IMR-90 (cell line): ENCODE results near the gene YRDC. TPM values are rescaled to one million over a fixed set of nuclear protein-coding genes. Genes with fewer than 3 reads are reported as not detected.

Source experiments
- ATAC-seq: fragments of 200-7000 bp; cut with Tn5 transposase; 2 replicates; pipeline ENCODE4 v1.9.1; 2020; ENCODE audit warnings: low read depth, mild to moderate bottlenecking, moderate library complexity
- BruUV-seq: library from RNA; stranded (reverse); fragments of 400-500 nt; replicated peaks from 2 replicates; lab custom pipeline; 2021; lab: Mats Ljungman, UMichigan
- CTCF ChIA-PET: fragments of 300-600 bp; formaldehyde crosslinking; extraction: SDS; loops from one replicate; lab custom pipeline; 2021; ENCODE audit warnings: antibody characterized with exemption; lab: Yijun Ruan, JAX
- POLR2A ChIA-PET: fragments of 300-600 bp; sonication (Branson Sonifier 250); formaldehyde crosslinking; loops from one replicate; lab custom pipeline; 2022; ENCODE audit warnings: antibody characterized with exemption; ENCODE audit not compliant: unreplicated experiment; lab: Charles Lee
- DNase-seq: peaks from one replicate; pipeline ENCODE4 v3.0.0; 2013
- H2AFZ ChIP-seq: replicated peaks from 2 replicates; pipeline ENCODE3; 2013; ENCODE audit warnings: low read length, mild to moderate bottlenecking; ENCODE audit not compliant: poor library complexity
- H2AK5ac ChIP-seq: 2 replicates; pipeline ENCODE4 v1.6.1; 2013; ENCODE audit warnings: low read depth, low read length, inconsistent platforms
- H2AK9ac ChIP-seq: replicated peaks from 2 replicates; pipeline ENCODE3; 2013; ENCODE audit warnings: mild to moderate bottlenecking, low read depth, low read length, moderate library complexity; ENCODE audit not compliant: poor library complexity
- H2BK120ac ChIP-seq: 2 replicates; pipeline ENCODE4 v1.6.1; 2013; ENCODE audit warnings: low read depth, low read length, inconsistent platforms
- H2BK15ac ChIP-seq: 3 replicates; pipeline ENCODE4 v1.6.1; 2013; ENCODE audit warnings: low read depth, low read length, inconsistent platforms
- H2BK20ac ChIP-seq: 2 replicates; pipeline ENCODE4 v1.6.1; 2013; ENCODE audit warnings: low read depth, mild to moderate bottlenecking, inconsistent platforms, low read length, moderate library complexity
- H2BK5ac ChIP-seq: 2 replicates; pipeline ENCODE4 v1.6.1; 2013; ENCODE audit warnings: mild to moderate bottlenecking, low read depth, low read length, inconsistent platforms; ENCODE audit not compliant: poor library complexity, severe bottlenecking
- H3K14ac ChIP-seq: replicated peaks from 2 replicates; pipeline ENCODE4 v1.6.1; 2013; ENCODE audit warnings: low read depth, low read length, inconsistent platforms
- H3K18ac ChIP-seq: 2 replicates; pipeline ENCODE4 v1.6.1; 2013; ENCODE audit warnings: low read depth, low read length, control low read depth
- H3K23ac ChIP-seq: 2 replicates; pipeline ENCODE4 v1.6.1; 2013; ENCODE audit warnings: low read depth, low read length, inconsistent platforms
- H3K27ac ChIP-seq: 2 replicates; pipeline ENCODE4 v1.5.1; 2013; ENCODE audit warnings: mild to moderate bottlenecking, control low read depth, low read length; ENCODE audit not compliant: insufficient read depth
- H3K27me3 ChIP-seq: 2 replicates; pipeline ENCODE4 v1.6.1; 2013; ENCODE audit warnings: low read length; ENCODE audit not compliant: control insufficient read depth, insufficient read depth
- H3K36me3 ChIP-seq: 2 replicates; pipeline ENCODE4 v1.6.1; 2013; ENCODE audit warnings: low read length, mixed read lengths; ENCODE audit not compliant: control insufficient read depth, insufficient read depth
- H3K4ac ChIP-seq: 2 replicates; pipeline ENCODE4 v1.6.1; 2013; ENCODE audit warnings: low read depth, low read length, inconsistent platforms
- H3K4me1 ChIP-seq: 2 replicates; pipeline ENCODE4 v1.6.1; 2013; ENCODE audit warnings: low read length, mixed read lengths; ENCODE audit not compliant: control insufficient read depth, insufficient read depth
- H3K4me2 ChIP-seq: 2 replicates; pipeline ENCODE4 v1.6.1; 2013; ENCODE audit warnings: low read depth, mild to moderate bottlenecking, control low read depth, low read length, moderate library complexity
- H3K4me3 ChIP-seq: 2 replicates; pipeline ENCODE4 v1.5.1; 2013; ENCODE audit warnings: low read depth, mild to moderate bottlenecking, control low read depth, low read length, moderate library complexity; ENCODE audit not compliant: insufficient read depth
- H3K56ac ChIP-seq: 2 replicates; pipeline ENCODE4 v1.6.1; 2013; ENCODE audit warnings: low read length, inconsistent platforms; ENCODE audit not compliant: insufficient read depth; ENCODE audit errors: extremely low read depth
- H3K79me1 ChIP-seq, 2 experiments: 2 replicates each; pipeline ENCODE4 v1.6.1; 2013; ENCODE audit warnings: low read length in 2 of 2, inconsistent platforms in 1 of 2, low read depth in 1 of 2
- H3K9ac ChIP-seq: 2 replicates; pipeline ENCODE4 v1.6.1; 2013; ENCODE audit warnings: low read depth, low read length, control low read depth
- H3K9me1 ChIP-seq: 2 replicates; pipeline ENCODE4 v1.6.1; 2013; ENCODE audit warnings: low read length, inconsistent platforms; ENCODE audit not compliant: insufficient read depth
- H3K9me3 ChIP-seq: 2 replicates; pipeline ENCODE4 v1.6.1; 2013; ENCODE audit warnings: low read length; ENCODE audit not compliant: control insufficient read depth, insufficient read depth
- H4K20me1 ChIP-seq: 2 replicates; pipeline ENCODE4 v1.6.1; 2013; ENCODE audit warnings: low read length, inconsistent platforms; ENCODE audit not compliant: insufficient read depth
- H4K5ac ChIP-seq: 2 replicates; pipeline ENCODE4 v1.6.1; 2013; ENCODE audit warnings: mild to moderate bottlenecking, low read depth, low read length, control low read depth
- H4K8ac ChIP-seq, 2 experiments: 2 replicates each; pipeline ENCODE4 v1.6.1; 2013; ENCODE audit warnings: low read depth in 2 of 2, low read length in 2 of 2, control low read depth in 1 of 2, inconsistent platforms in 1 of 2
- H4K91ac ChIP-seq: 2 replicates; pipeline ENCODE4 v1.6.1; 2013; ENCODE audit warnings: low read depth, low read length, inconsistent platforms; ENCODE audit not compliant: insufficient read depth
- BHLHE40 ChIP-seq: fragments of 150-350 bp; IDR thresholded peaks from 2 replicates; pipeline ENCODE4 v1.6.1; 2016; ENCODE audit warnings: mild to moderate bottlenecking, low read depth, low read length
- CEBPB ChIP-seq: IDR thresholded peaks from 2 replicates; pipeline ENCODE4 v1.6.1; 2012; ENCODE audit warnings: low read depth, low read length, improper control_type of control experiment
- CHD1 ChIP-seq: IDR thresholded peaks from 2 replicates; pipeline ENCODE4 v1.6.1; 2012; ENCODE audit warnings: low read depth, low read length, improper control_type of control experiment
- ELK1 ChIP-seq: fragments of 150-350 bp; IDR thresholded peaks from 2 replicates; pipeline ENCODE4 v1.6.1; 2016; ENCODE audit warnings: low read depth, mild to moderate bottlenecking, low read length, moderate library complexity, borderline replicate concordance
- FOS ChIP-seq: fragments of 150-350 bp; IDR thresholded peaks from 2 replicates; pipeline ENCODE4 v1.6.1; 2016; ENCODE audit warnings: low read depth, low read length
- MAFK ChIP-seq: IDR thresholded peaks from 2 replicates; pipeline ENCODE4 v1.6.1; 2012; ENCODE audit warnings: low read depth, low read length, improper control_type of control experiment
- MAZ ChIP-seq: IDR thresholded peaks from 2 replicates; pipeline ENCODE4 v1.6.1; 2012; ENCODE audit warnings: low read depth, mild to moderate bottlenecking, low read length, improper control_type of control experiment, moderate library complexity, borderline replicate concordance
- MXI1 ChIP-seq: IDR thresholded peaks from 2 replicates; pipeline ENCODE4 v1.6.1; 2012; ENCODE audit warnings: low read depth, mild to moderate bottlenecking, low read length, moderate library complexity, borderline replicate concordance
- NFE2L2 ChIP-seq: fragments of 150-350 bp; IDR thresholded peaks from 2 replicates; pipeline ENCODE4 v1.6.1; 2016; ENCODE audit warnings: low read depth, mild to moderate bottlenecking, low read length
- POLR2A ChIP-seq: IDR thresholded peaks from 2 replicates; pipeline ENCODE4 v1.6.1; 2012; ENCODE audit warnings: mild to moderate bottlenecking, low read depth, low read length
- RAD21 ChIP-seq: IDR thresholded peaks from 2 replicates; pipeline ENCODE4 v1.6.1; 2012; ENCODE audit warnings: low read length, improper control_type of control experiment
- RCOR1 ChIP-seq: IDR thresholded peaks from 2 replicates; pipeline ENCODE4 v1.6.1; 2012; ENCODE audit warnings: mild to moderate bottlenecking, low read length, improper control_type of control experiment; ENCODE audit not compliant: insufficient replicate concordance
- RFX5 ChIP-seq: IDR thresholded peaks from 2 replicates; pipeline ENCODE4 v1.8.0; 2012; ENCODE audit warnings: low read depth, mild to moderate bottlenecking, low read length, moderate library complexity
- SMC3 ChIP-seq: fragments of 150-350 bp; IDR thresholded peaks from 2 replicates; pipeline ENCODE4 v1.6.1; 2016; ENCODE audit warnings: low read depth, mild to moderate bottlenecking, antibody characterized with exemption, low read length, moderate library complexity
- WGBS, 2 experiments: methylation state at CpG; one replicate each; pipeline versions ENCODE4 v1.1.5 to v1.1.7; 2013; ENCODE audit warnings: missing lambda C conversion rate in 2 of 2; ENCODE audit not compliant: insufficient read length in 1 of 2; ENCODE audit errors: extremely low coverage in 2 of 2; 5-methylcytosine and 5-hydroxymethylcytosine counted together
- dilution Hi-C: fragments of 300-500 bp; cut with HindIII; formaldehyde crosslinking; loops from one replicate; pipeline ENCODE4 v1.14.3; 2018; ENCODE audit warnings: low sequenced_read_pairs; ENCODE audit not compliant: unreplicated experiment
- in situ Hi-C: fragments of 300-500 bp; cut with MboI; formaldehyde crosslinking; loops from 3 replicates; pipeline ENCODE4 v1.14.3; 2019; ENCODE audit warnings: low sequenced_read_pairs, inconsistent platforms, mixed read lengths
- intact Hi-C: fragments of 100-400 bp; cut with micrococcal nuclease; formaldehyde crosslinking; loops from 2 replicates; pipeline ENCODE4 v1.10.0; 2022
- polyA plus RNA-seq, 3 experiments: library from polyadenylated mRNA; depleted of rRNA; stranded (reverse); fragments of >200 nt; gene quantifications; 2 replicates each; pipeline ENCODE4 v1.2.3, GENCODE V29; 2012; ENCODE audit warnings: low replicate concordance in 1 of 3
- total RNA-seq: library from RNA; depleted of rRNA; stranded (reverse); fragments of >200 nt; gene quantifications from 2 replicates; pipeline ENCODE4 v1.2.3, GENCODE V29; 2012
- TF ChIP-seq, protein P1 (sequence below): conservative IDR thresholded peaks from 2 replicates; pipeline ENCODE4 v1.5.1; 2012; ENCODE audit warnings: mild to moderate bottlenecking, low read depth, low read length, improper control_type of control experiment
- TF ChIP-seq, protein P2 (sequence below): fragments of 150-350 bp; IDR thresholded peaks from 2 replicates; pipeline ENCODE4 v1.6.1; 2017; ENCODE audit warnings: mild to moderate bottlenecking, antibody characterized with exemption, low read length, low read depth

YRDC gene
- total and polyA plus RNA-seq, 2 of the 4 experiments (the other 2 are of a cell fraction): 21.0 to 21.7 TPM

DNA sequence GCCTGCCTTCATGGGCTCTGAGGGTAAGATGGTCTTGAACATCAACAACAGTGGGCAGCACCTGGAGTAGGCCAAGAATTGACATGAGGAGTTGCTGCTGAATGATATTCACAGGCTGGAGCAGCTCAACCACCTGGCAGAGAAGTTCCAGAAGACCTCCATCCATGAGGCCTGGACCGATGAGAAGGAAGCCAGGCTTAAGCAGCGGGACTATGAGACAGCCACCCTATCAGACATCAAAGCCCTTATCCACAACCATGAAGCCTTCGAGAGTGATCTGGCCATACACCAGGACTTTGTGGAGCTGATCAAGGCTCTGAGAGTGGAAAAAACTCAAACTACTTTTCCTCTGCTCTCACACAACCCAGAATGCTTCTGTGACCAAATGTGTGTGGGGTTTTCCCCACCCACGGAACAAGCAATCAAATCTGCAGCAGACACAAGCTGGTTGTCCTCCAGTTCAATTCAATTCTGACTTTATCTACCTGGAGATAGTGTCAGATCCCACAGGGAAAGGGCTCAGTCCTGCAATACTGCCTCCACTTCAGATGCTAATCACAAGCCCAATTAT, 31.0 kb downstream of the YRDC start:
- Histone ChIP-seq H3K27me3 (peaks cover 2% of the 10 kb centered on the region; the same call in 1 of the 2 replicates), H3K14ac (no peak overlapping the region), H3K9me3 (no peaks in the 10 kb centered on the region), H2BK15ac (no peak overlapping the region), H3K4me3 (no peak overlapping the region), H4K20me1 (no peaks in the 10 kb centered on the region), H2AK5ac (no peak overlapping the region), H4K91ac (no peak overlapping the region), H2AFZ (no peak overlapping the region), H2BK20ac (no peak overlapping the region), H4K8ac (no peak overlapping the region), H3K36me3 (no peaks in the 10 kb centered on the region), H3K4ac (no peak overlapping the region), H3K56ac (no peak overlapping the region), H3K27ac (no peak overlapping the region), H3K4me2 (no peak overlapping the region), H4K5ac (no peak overlapping the region), H3K9ac (no peak overlapping the region), H2BK120ac (no peak overlapping the region), H3K9me1 (no peaks in the 10 kb centered on the region), H3K4me1 (no peaks in the 10 kb centered on the region), H3K23ac (no peak overlapping the region), H2AK9ac (no peak overlapping the region), H3K18ac (no peak overlapping the region), H2BK5ac (no peak overlapping the region), H3K79me1 (no peaks in the 10 kb centered on the region)
- DNase-seq (no peak), ATAC-seq (no peak)
- dilution Hi-C loops (no loop called here), intact Hi-C loops (no loop called here), in situ Hi-C loops (no loop called here)
- no TSS peak for BruUV-seq
- CTCF ChIA-PET: interaction anchor here (0.6 kb wide), 1 partner anchor 12 kb away, joined by 6 read pairs; no protein-coding TSS in a partner anchor
- WGBS, 2 experiments: 33% methylated on average over 1 of the region's 4 CpGs; no CpG with 5 or more reads in 1 of the 2 experiments
- POLR2A ChIA-PET: no interaction called here
- TF ChIP-seq MAFK (no peak), ELK1 (no peak), MAZ (no peak), POLR2A (no peak), RAD21 (no peak), BHLHE40 (no peak), CHD1 (no peak), RCOR1 (no peak), FOS (no peak), CEBPB (no peak), MXI1 (no peak), RFX5 (no peak), NFE2L2 (no peak), SMC3 (no peak)
- TF ChIP-seq, protein P1, sequence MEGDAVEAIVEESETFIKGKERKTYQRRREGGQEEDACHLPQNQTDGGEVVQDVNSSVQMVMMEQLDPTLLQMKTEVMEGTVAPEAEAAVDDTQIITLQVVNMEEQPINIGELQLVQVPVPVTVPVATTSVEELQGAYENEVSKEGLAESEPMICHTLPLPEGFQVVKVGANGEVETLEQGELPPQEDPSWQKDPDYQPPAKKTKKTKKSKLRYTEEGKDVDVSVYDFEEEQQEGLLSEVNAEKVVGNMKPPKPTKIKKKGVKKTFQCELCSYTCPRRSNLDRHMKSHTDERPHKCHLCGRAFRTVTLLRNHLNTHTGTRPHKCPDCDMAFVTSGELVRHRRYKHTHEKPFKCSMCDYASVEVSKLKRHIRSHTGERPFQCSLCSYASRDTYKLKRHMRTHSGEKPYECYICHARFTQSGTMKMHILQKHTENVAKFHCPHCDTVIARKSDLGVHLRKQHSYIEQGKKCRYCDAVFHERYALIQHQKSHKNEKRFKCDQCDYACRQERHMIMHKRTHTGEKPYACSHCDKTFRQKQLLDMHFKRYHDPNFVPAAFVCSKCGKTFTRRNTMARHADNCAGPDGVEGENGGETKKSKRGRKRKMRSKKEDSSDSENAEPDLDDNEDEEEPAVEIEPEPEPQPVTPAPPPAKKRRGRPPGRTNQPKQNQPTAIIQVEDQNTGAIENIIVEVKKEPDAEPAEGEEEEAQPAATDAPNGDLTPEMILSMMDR: no peak
- TF ChIP-seq, protein P2, sequence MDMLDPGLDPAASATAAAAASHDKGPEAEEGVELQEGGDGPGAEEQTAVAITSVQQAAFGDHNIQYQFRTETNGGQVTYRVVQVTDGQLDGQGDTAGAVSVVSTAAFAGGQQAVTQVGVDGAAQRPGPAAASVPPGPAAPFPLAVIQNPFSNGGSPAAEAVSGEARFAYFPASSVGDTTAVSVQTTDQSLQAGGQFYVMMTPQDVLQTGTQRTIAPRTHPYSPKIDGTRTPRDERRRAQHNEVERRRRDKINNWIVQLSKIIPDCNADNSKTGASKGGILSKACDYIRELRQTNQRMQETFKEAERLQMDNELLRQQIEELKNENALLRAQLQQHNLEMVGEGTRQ: no peak
